Body of pancreas (tissue), 4 donors: ENCODE results near the gene IL1RAPL2.
"Not testable (repeated sequence)": the region's sequence is repeated elsewhere in the genome, so short reads cannot be mapped to it uniquely, and the experiment has no call there.

Source experiments
- CTCF ChIP-seq, 7 experiments: fragments of 450-650 bp in 4 of 7; fragments of 200-600 bp in 3 of 7; sonication (generic) in 3 of 7; IDR thresholded peaks; one replicate each; pipeline ENCODE4 v1.5.1; 2016 to 2019; ENCODE audit warnings: antibody characterized with exemption in 7 of 7
- POLR2A ChIP-seq, 3 donors: fragments of 450-650 bp; IDR thresholded peaks; one replicate each; pipeline ENCODE4 v1.6.1; 2016; ENCODE audit warnings: antibody characterized with exemption in 3 of 3, mild to moderate bottlenecking in 2 of 3

DNA sequence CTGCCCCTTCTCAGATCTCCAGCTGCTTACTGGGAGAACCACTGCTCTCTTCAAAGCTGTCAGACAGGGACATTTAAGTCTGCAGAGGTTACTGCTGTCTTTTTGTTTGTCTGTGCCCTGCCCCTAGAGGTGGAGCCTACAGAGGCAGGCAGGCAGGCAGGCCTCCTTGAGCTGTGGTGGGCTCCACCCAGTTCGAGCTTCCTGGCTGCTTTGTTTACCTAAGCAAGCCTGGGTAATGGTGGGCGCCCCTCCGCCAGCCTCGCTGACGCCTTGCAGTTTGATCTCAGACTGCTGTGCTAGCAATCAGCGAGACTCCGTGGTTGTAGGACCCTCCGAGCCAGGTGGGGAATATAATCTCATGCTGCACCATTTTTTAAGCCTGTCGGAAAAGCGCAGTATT is 343.7 kb downstream of the IL1RAPL2 start:
- TF ChIP-seq CTCF (IDR thresholded peaks at IDR 0.05) = peak in 1 of 7 experiments; percentile 4
- TF ChIP-seq POLR2A (IDR thresholded peaks at IDR 0.05) = not testable (repeated sequence)
